Measurements from ENCODE around the gene NELL1.

NELL1 gene

GRCh38 chr11:21254790-21255189, 585.4 kb downstream of the NELL1 start:
- 81% methylated on average over 3 of the region's 3 CpGs for WGBS
- no peak overlapping the region for H3K14ac ChIP-seq (ENCODE audit: low read length in 2 of 2)
- no peak for DNase-seq
- no peak overlapping the region for H4K91ac ChIP-seq (ENCODE audit: low read length)
- no peak overlapping the region for H3K4me3 ChIP-seq (ENCODE audit: insufficient read depth in 1 of 2, low read depth in 1 of 2, low read length in 2 of 2)
- no peaks in the 10 kb centered on the region for H3K4me1 ChIP-seq (ENCODE audit: control insufficient read depth, insufficient read depth, low read depth, low read length)
- no peaks in the 10 kb centered on the region for H3K36me3 ChIP-seq (ENCODE audit: control insufficient read depth in 1 of 2, insufficient read depth in 2 of 2, low read depth in 1 of 2, low read length in 2 of 2)
- no peak overlapping the region for H2BK120ac ChIP-seq (ENCODE audit: low read depth, low read length)
- H2BK5ac ChIP-seq (ENCODE audit: low read depth, low read length, poor library complexity, severe bottlenecking) = no peak overlapping the region
- H3K79me1 ChIP-seq (replicated peaks; ENCODE audit: low read length, poor library complexity, severe bottlenecking) = no peaks in the 10 kb centered on the region
- H3K27ac ChIP-seq (ENCODE audit: low read length, poor library complexity, severe bottlenecking) = no peak overlapping the region
- no peak overlapping the region for H2BK15ac ChIP-seq (ENCODE audit: low read depth, poor library complexity, severe bottlenecking)
- no peaks in the 10 kb centered on the region for H3K9me3 ChIP-seq (ENCODE audit: control insufficient read depth, low read length)
- H2AFZ ChIP-seq (ENCODE audit: low read depth, low read length) = no peak overlapping the region
- H2BK12ac ChIP-seq (ENCODE audit: low read length in 2 of 2) = no peak overlapping the region
- H2AK5ac ChIP-seq (ENCODE audit: low read length, severe bottlenecking) = no peak overlapping the region
- H4K8ac ChIP-seq (ENCODE audit: low read length) = no peak overlapping the region
- H3K27me3 ChIP-seq (ENCODE audit: control insufficient read depth in 1 of 2, insufficient read depth in 1 of 2, low read length in 2 of 2) = no peaks in the 10 kb centered on the region
- H3K23ac ChIP-seq (ENCODE audit: low read length in 2 of 2) = no peak overlapping the region
- H3K4me2 ChIP-seq (ENCODE audit: low read length, poor library complexity, severe bottlenecking) = no peak overlapping the region
- no peak overlapping the region for H3K4ac ChIP-seq (ENCODE audit: low read depth in 1 of 2, low read length in 2 of 2)
- no peak overlapping the region for H3K9ac ChIP-seq (ENCODE audit: low read length)
- H3K18ac ChIP-seq (ENCODE audit: low read depth in 1 of 2, low read length in 2 of 2) = no peak overlapping the region

DNA sequence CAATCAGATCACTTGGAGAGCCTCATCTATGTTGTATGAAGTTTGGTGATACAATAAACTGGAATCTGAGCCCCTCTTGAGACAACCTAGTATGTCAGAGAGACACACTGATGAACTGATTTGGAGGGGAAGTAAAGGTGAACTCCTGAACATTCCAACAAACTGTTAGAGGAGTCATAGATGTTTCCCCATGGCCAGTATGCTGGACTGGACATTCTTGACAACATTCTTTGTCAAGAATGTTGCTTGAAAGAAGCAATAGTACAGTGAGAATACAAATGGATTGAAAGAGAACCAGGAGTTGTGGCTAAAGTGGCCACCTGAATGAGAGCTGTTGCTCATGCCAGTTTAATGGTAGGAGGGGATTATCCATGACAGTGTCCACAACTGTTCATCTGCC, 588.1 kb downstream of the NELL1 start:
- no peaks in the 10 kb centered on the region for H3K9me3 ChIP-seq (ENCODE audit: control insufficient read depth, low read length)
- no peak overlapping the region for H3K4me2 ChIP-seq (ENCODE audit: low read length, poor library complexity, severe bottlenecking)
- no peak overlapping the region for H2BK120ac ChIP-seq (ENCODE audit: low read depth, low read length)
- H3K23ac ChIP-seq (ENCODE audit: low read length in 2 of 2) = no peak overlapping the region
- no peaks in the 10 kb centered on the region for H3K36me3 ChIP-seq (ENCODE audit: control insufficient read depth in 1 of 2, insufficient read depth in 2 of 2, low read depth in 1 of 2, low read length in 2 of 2)
- no peak overlapping the region for H3K27ac ChIP-seq (ENCODE audit: low read length, poor library complexity, severe bottlenecking)
- no peak overlapping the region for H3K4ac ChIP-seq (ENCODE audit: low read depth in 1 of 2, low read length in 2 of 2)
- H2BK15ac ChIP-seq (ENCODE audit: low read depth, poor library complexity, severe bottlenecking) = no peak overlapping the region
- H3K27me3 ChIP-seq (ENCODE audit: control insufficient read depth in 1 of 2, insufficient read depth in 1 of 2, low read length in 2 of 2) = no peaks in the 10 kb centered on the region
- no peak for DNase-seq
- no peak overlapping the region for H2BK12ac ChIP-seq (ENCODE audit: low read length in 2 of 2)
- H3K18ac ChIP-seq (ENCODE audit: low read depth in 1 of 2, low read length in 2 of 2) = no peak overlapping the region
- no peak overlapping the region for H2BK5ac ChIP-seq (ENCODE audit: low read depth, low read length, poor library complexity, severe bottlenecking)
- no peak overlapping the region for H3K9ac ChIP-seq (ENCODE audit: low read length)
- no peak overlapping the region for H4K8ac ChIP-seq (ENCODE audit: low read length)
- no peak overlapping the region for H2AK5ac ChIP-seq (ENCODE audit: low read length, severe bottlenecking)
- no peak overlapping the region for H4K91ac ChIP-seq (ENCODE audit: low read length)
- H3K14ac ChIP-seq (ENCODE audit: low read length in 2 of 2) = no peak overlapping the region
- no peak overlapping the region for H2AFZ ChIP-seq (ENCODE audit: low read depth, low read length)
- H3K4me3 ChIP-seq (ENCODE audit: insufficient read depth in 1 of 2, low read depth in 1 of 2, low read length in 2 of 2) = no peak overlapping the region
- no peaks in the 10 kb centered on the region for H3K79me1 ChIP-seq (replicated peaks; ENCODE audit: low read length, poor library complexity, severe bottlenecking)
- H3K4me1 ChIP-seq (ENCODE audit: control insufficient read depth, insufficient read depth, low read depth, low read length) = no peaks in the 10 kb centered on the region

DNA sequence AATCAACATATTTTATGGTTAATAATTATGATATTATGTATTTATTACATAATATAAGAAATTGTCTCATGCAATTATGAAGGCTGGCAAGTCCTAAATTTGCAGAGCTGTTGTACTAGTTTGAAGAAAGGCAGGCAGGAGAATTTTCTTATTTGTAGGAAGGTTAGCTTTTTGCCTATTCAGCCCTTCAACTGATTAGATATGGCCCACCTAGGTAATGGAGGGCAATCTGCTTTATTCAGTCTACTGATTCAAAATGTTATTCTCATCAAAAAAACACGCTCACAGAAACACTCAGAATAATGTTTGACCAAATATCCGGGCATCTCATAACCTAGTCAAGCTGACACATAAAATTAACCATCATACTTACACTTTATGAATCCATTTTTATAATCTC, 589.0 kb downstream of the NELL1 start:
- Histone ChIP-seq H3K18ac (ENCODE audit: low read depth in 1 of 2, low read length in 2 of 2) (no peak overlapping the region), H3K9ac (ENCODE audit: low read length) (no peak overlapping the region), H2AK5ac (ENCODE audit: low read length, severe bottlenecking) (no peak overlapping the region), H3K27ac (ENCODE audit: low read length, poor library complexity, severe bottlenecking) (no peak overlapping the region), H3K9me3 (ENCODE audit: control insufficient read depth, low read length) (no peaks in the 10 kb centered on the region), H3K4ac (ENCODE audit: low read depth in 1 of 2, low read length in 2 of 2) (no peak overlapping the region), H3K4me1 (ENCODE audit: control insufficient read depth, insufficient read depth, low read depth, low read length) (no peaks in the 10 kb centered on the region), H4K91ac (ENCODE audit: low read length) (no peak overlapping the region), H3K79me1 (replicated peaks; ENCODE audit: low read length, poor library complexity, severe bottlenecking) (no peaks in the 10 kb centered on the region), H2BK15ac (ENCODE audit: low read depth, poor library complexity, severe bottlenecking) (no peak overlapping the region), H3K27me3 (ENCODE audit: control insufficient read depth in 1 of 2, insufficient read depth in 1 of 2, low read length in 2 of 2) (no peaks in the 10 kb centered on the region), H2BK12ac (ENCODE audit: low read length in 2 of 2) (no peak overlapping the region), H3K14ac (ENCODE audit: low read length in 2 of 2) (no peak overlapping the region), H2AFZ (ENCODE audit: low read depth, low read length) (no peak overlapping the region), H3K4me3 (ENCODE audit: insufficient read depth in 1 of 2, low read depth in 1 of 2, low read length in 2 of 2) (no peak overlapping the region), H3K36me3 (ENCODE audit: control insufficient read depth in 1 of 2, insufficient read depth in 2 of 2, low read depth in 1 of 2, low read length in 2 of 2) (no peaks in the 10 kb centered on the region), H3K23ac (ENCODE audit: low read length in 2 of 2) (no peak overlapping the region), H2BK120ac (ENCODE audit: low read depth, low read length) (no peak overlapping the region), H2BK5ac (ENCODE audit: low read depth, low read length, poor library complexity, severe bottlenecking) (no peak overlapping the region), H3K4me2 (ENCODE audit: low read length, poor library complexity, severe bottlenecking) (no peak overlapping the region), H4K8ac (ENCODE audit: low read length) (no peak overlapping the region)
- WGBS = 48% methylated on average over 2 of the region's 2 CpGs
- DNase-seq = no peak

DNA sequence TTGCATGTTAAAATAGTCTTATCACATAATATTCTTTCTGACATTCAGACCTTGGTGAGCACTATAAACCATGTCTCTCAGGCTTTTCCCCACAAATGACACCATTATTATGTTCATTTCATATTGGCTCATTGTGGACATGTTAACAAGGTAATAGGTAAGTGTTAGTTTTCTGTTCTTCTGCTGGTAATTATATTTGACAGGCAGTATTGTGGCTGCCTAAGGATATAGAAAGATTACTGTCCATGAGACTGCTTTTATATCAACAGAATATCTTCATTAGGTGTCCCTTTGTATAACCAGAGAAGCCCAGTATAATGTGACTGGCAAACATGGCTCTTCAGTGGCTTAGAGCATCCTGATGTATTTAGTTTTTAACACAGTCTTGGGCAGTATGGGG, 590.7 kb downstream of the NELL1 start:
- Histone ChIP-seq H3K9ac (ENCODE audit: low read length) (no peak overlapping the region), H2BK5ac (ENCODE audit: low read depth, low read length, poor library complexity, severe bottlenecking) (no peak overlapping the region), H2BK120ac (ENCODE audit: low read depth, low read length) (no peak overlapping the region), H3K4me1 (ENCODE audit: control insufficient read depth, insufficient read depth, low read depth, low read length) (no peaks in the 10 kb centered on the region), H2AFZ (ENCODE audit: low read depth, low read length) (no peak overlapping the region), H2BK12ac (ENCODE audit: low read length in 2 of 2) (no peak overlapping the region), H3K27ac (ENCODE audit: low read length, poor library complexity, severe bottlenecking) (no peak overlapping the region), H3K4me3 (ENCODE audit: insufficient read depth in 1 of 2, low read depth in 1 of 2, low read length in 2 of 2) (no peak overlapping the region), H3K14ac (ENCODE audit: low read length in 2 of 2) (no peak overlapping the region), H2AK5ac (ENCODE audit: low read length, severe bottlenecking) (no peak overlapping the region), H3K4me2 (ENCODE audit: low read length, poor library complexity, severe bottlenecking) (no peak overlapping the region), H4K91ac (ENCODE audit: low read length) (no peak overlapping the region), H2BK15ac (ENCODE audit: low read depth, poor library complexity, severe bottlenecking) (no peak overlapping the region), H3K4ac (ENCODE audit: low read depth in 1 of 2, low read length in 2 of 2) (no peak overlapping the region), H3K18ac (ENCODE audit: low read depth in 1 of 2, low read length in 2 of 2) (no peak overlapping the region), H3K9me3 (ENCODE audit: control insufficient read depth, low read length) (no peaks in the 10 kb centered on the region), H3K36me3 (ENCODE audit: control insufficient read depth in 1 of 2, insufficient read depth in 2 of 2, low read depth in 1 of 2, low read length in 2 of 2) (no peaks in the 10 kb centered on the region), H3K79me1 (replicated peaks; ENCODE audit: low read length, poor library complexity, severe bottlenecking) (no peaks in the 10 kb centered on the region), H3K27me3 (ENCODE audit: control insufficient read depth in 1 of 2, insufficient read depth in 1 of 2, low read length in 2 of 2) (no peaks in the 10 kb centered on the region), H3K23ac (ENCODE audit: low read length in 2 of 2) (no peak overlapping the region), H4K8ac (ENCODE audit: low read length) (no peak overlapping the region)
- DNase-seq = no peak

Data from mesenchymal stem cell (in vitro differentiated cells and primary cell).